Coronary artery (tissue), 2 donors: ENCODE measurements around the gene KRT81.
A peak's percentile ranks its signal among the peaks of the same experiment; 100 is the strongest.

Source experiments
- DNase-seq: peaks from one replicate; pipeline ENCODE4 v3.0.0-alpha.2; 2017; ENCODE audit warnings: low spot score
- H3K27ac ChIP-seq, 2 donors: fragments of 200-600 bp; sonication (generic); one replicate each; pipeline ENCODE4 v1.5.1; 2016 to 2019
- H3K4me3 ChIP-seq: fragments of 200-600 bp; sonication (generic); 2 replicates; pipeline ENCODE4 v1.5.1; 2016; ENCODE audit warnings: mild to moderate bottlenecking, moderate library complexity
- CTCF ChIP-seq: fragments of 200-600 bp; sonication (generic); IDR thresholded peaks from one replicate; pipeline ENCODE4 v1.5.1; 2019; ENCODE audit warnings: antibody characterized with exemption

The KRT81 gene

GRCh38 chr12:52250048-52250990 lies 41.0 kb downstream of the KRT81 start:
- peak; percentile 68 for DNase-seq
- TF ChIP-seq CTCF: no peak
- H3K27ac ChIP-seq: peak overlapping the region; percentile 78 to 84
- H3K4me3 ChIP-seq: peak overlapping the region; percentile 39

DNA sequence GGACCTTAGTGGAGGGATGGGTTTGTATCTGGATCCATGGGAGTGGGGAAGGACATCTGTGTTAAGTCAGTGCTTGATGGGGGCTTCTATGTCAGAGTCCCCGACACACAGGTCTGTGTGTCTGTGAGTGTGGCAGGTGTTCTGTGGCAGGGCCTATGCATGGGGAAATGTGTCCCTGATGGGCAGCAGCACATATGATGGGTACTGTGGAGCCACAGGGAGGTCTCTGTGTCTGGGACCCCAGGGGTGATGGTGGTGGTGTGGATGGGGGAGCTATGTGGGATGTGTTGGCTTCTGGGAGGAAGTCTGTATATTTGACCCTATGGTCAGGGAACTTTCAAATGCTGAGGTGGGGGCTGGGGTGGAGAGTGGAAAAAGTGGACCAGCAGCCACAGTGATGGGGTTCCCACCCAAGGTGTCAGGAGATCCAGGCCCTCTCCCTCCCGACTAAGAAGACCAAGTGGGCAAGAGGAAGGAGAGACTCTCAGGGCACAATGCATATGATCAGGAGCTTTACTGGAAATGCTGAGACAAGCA lies 41.8 kb downstream of the KRT81 start:
- DNase-seq: no peak
- H3K4me3 ChIP-seq: peak overlapping the region; percentile 39
- H3K27ac ChIP-seq: peak overlapping the region; percentile 78 to 84
- no peak for TF ChIP-seq CTCF

DNA sequence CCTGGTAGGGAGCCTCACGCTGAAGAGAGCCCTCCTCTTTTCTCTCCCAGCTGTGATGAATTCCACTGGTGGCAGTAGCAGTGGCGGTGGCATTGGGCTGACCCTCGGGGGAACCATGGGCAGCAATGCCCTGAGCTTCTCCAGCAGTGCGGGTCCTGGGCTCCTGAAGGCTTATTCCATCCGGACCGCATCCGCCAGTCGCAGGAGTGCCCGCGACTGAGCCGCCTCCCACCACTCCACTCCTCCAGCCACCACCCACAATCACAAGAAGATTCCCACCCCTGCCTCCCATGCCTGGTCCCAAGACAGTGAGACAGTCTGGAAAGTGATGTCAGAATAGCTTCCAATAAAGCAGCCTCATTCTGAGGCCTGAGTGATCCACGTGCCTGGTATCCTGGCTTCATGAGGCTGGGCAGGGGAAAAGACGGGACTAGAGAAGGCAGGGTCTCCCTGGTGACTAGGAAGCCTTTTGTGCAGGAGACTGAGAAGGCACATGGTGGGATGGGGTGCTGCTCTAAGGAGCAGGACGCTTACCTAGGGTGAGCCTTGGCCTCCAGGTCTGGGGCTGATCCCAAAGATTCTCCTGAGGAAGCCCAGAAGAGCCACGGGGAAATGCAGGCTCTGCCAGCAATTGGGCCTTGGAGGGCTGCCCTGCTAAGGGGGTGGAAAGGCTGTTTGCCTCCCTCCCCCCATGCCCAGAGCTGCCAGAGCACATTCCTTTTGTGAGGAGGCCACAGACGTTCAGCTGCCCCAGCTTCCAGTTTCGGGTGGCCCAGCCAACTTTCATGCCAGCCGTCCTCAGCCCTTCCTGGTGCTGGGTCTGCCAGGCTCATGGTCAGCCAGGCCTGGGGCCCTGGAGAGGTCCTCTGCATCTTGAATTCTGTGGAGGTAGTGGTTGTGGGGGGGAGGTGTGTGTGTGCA lies 42.5 kb downstream of the KRT81 start:
- peak; percentile 93 for DNase-seq
- Histone ChIP-seq H3K27ac (peak overlapping the region; percentile 78 to 84), H3K4me3 (peak overlapping the region; percentile 39)

DNA sequence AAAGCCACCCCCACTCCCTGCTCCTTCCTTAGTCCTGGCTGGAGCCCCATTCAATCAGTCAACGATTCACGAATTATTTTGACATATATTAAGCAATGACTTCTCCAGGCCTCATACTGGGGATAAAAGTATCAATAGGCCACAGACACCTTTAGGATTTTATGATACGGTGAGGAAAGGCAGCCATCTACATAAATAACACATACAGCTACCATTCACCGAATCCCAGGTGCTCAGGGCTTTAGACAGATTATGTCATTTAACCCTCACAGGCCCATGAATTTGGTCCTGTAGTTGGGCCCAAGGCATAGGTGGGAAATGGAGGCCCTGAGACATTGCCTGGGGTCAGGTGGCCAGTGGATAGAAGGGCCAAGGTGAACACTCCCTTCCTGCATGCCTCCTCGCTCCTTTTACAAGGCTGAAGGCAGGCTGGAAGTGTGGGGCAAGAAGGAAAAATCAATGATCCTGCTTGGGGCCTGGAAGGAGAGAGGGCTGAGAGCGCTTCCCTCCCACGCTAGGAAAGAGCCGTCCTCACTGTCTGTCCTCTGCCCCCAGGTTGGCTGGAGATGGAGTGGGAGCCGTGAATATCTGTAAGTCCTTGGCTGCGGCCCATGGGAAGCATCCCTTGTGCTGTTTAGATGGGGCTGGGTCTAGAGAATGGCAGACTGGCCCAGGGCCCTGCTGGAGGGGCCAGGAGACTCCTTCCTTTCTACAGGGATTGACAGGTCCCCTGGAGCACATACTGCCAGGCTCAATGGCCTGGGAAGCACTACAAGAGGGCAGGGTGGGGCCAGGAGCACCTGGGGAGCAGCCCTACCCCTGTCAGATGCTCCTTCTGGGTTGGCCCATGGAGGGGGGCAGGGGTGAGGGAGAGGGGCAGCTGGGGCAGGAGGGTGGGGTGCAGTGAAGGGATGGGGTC lies 43.5 kb downstream of the KRT81 start:
- no peak for TF ChIP-seq CTCF
- DNase-seq: peak; percentile 53
- Histone ChIP-seq H3K4me3 (no peak overlapping the region), H3K27ac (peak overlapping the region; percentile 78 to 84)

More for the DNA sequence above, 42.5 kb downstream of the KRT81 start:
- no peak for TF ChIP-seq CTCF

DNA sequence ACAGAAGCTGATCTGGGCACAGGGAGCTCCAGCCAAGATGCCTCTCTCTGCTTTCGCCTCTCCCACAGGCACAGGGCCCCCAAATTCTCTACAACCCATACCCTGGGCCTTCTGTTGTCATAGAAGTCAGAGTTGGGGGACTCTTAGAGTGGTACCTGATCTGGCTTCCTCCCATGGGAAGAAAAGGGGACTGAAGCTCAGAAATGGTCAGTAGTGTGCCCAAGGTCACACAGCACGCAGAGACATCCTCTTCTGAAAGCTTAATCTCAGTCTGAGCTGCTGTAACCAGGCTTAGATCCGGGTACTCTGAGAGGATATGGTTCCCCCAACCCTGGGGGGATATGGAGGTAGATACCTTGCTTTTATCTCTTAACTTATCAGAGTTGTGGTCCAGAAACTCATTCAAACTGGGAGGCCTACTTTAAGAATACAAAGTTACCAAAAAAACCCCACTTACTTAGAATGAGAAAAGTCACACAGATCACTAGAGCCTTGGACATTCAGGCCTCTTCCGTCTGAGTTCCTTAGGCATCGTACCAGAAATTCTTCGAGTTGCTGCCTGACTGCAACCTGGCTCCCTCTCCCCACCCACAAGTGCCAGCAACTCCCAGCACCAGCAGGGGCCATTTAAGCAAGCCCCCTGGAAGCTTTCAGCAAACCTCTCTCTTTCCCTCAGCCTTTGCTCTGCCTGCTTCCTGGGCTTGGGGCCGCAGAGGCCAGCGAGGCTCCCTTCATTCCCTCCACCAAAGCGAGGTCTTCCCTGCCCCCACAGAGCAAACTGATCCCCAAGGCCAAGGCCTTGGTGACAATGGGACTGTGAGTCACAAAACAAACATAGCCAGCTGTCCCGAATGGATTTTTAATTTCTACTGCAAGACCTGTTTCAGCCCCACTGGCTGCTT lies 44.4 kb downstream of the KRT81 start:
- Histone ChIP-seq H3K27ac (peak overlapping the region; percentile 78 to 84), H3K4me3 (no peak overlapping the region)
- no peak for DNase-seq
- TF ChIP-seq CTCF: no peak
